ENCODE results near the gene RPL3. TPM values are rescaled to one million over a fixed set of nuclear protein-coding genes. Genes with fewer than 3 reads are reported as not detected.

Gene RPL3
- total and polyA plus RNA-seq, 2 experiments from 2014 or later = 1,044 to 2,461 TPM

DNA sequence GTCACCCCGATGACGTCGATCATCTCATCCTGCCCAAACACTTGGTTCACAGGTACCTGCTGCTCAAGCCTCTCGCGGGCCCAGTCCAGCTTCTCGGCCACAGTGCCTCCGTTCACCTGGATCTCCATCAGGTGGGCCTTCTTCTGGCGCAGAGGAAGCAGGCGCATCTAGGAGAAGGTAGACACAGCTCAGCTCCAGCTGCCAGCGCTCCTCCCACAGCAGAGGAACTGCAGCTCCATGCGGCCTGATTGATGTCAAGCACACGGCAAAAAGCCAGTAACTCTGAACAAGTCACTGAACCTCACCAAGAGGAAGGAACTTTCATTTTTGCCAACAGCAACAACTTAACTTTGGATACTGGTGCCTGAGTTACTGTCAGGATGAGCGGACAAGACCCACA lies 4.0 kb downstream of the RPL3 start:
- peaks cover 53% of the 10 kb centered on the region for H3K79me2 ChIP-seq
- H2AFZ ChIP-seq = no peak overlapping the region
- TF ChIP-seq, protein P1, sequence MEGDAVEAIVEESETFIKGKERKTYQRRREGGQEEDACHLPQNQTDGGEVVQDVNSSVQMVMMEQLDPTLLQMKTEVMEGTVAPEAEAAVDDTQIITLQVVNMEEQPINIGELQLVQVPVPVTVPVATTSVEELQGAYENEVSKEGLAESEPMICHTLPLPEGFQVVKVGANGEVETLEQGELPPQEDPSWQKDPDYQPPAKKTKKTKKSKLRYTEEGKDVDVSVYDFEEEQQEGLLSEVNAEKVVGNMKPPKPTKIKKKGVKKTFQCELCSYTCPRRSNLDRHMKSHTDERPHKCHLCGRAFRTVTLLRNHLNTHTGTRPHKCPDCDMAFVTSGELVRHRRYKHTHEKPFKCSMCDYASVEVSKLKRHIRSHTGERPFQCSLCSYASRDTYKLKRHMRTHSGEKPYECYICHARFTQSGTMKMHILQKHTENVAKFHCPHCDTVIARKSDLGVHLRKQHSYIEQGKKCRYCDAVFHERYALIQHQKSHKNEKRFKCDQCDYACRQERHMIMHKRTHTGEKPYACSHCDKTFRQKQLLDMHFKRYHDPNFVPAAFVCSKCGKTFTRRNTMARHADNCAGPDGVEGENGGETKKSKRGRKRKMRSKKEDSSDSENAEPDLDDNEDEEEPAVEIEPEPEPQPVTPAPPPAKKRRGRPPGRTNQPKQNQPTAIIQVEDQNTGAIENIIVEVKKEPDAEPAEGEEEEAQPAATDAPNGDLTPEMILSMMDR (IDR thresholded peaks at IDR 0.05; ENCODE audit: poor library complexity) = no peak
- TF ChIP-seq EZH2 (IDR thresholded peaks at IDR 0.05; ENCODE audit: borderline replicate concordance) = no peak
- TF ChIP-seq EZH2phosphoT487 (IDR thresholded peaks at IDR 0.05; ENCODE audit: low read depth, severe bottlenecking, unreplicated experiment) = no peak
- no peak for DNase-seq (ENCODE audit: low spot score)
- peaks cover 31% of the 10 kb centered on the region for H3K4me1 ChIP-seq (ENCODE audit: insufficient read depth)
- H3K27me3 ChIP-seq = no peaks in the 10 kb centered on the region
- WGBS (ENCODE audit: low lambda C conversion rate, missing lambda C conversion rate) = 90% methylated on average over 13 of the region's 13 CpGs
- H3K27ac ChIP-seq = peak overlapping the region; percentile 33
- peaks cover 79% of the 10 kb centered on the region for H4K20me1 ChIP-seq (ENCODE audit: insufficient read depth, poor library complexity, severe bottlenecking)
- H3K9me3 ChIP-seq (ENCODE audit: low read depth) = no peaks in the 10 kb centered on the region
- no peaks in the 10 kb centered on the region for H3K36me3 ChIP-seq (replicated peaks; ENCODE audit: insufficient read depth, low read depth)
- H3K9me2 ChIP-seq (replicated peaks; ENCODE audit: insufficient read depth) = no peaks in the 10 kb centered on the region
- no peak overlapping the region for H3K4me3 ChIP-seq
- H3K4me2 ChIP-seq = peak overlapping the region; percentile 98

DNA sequence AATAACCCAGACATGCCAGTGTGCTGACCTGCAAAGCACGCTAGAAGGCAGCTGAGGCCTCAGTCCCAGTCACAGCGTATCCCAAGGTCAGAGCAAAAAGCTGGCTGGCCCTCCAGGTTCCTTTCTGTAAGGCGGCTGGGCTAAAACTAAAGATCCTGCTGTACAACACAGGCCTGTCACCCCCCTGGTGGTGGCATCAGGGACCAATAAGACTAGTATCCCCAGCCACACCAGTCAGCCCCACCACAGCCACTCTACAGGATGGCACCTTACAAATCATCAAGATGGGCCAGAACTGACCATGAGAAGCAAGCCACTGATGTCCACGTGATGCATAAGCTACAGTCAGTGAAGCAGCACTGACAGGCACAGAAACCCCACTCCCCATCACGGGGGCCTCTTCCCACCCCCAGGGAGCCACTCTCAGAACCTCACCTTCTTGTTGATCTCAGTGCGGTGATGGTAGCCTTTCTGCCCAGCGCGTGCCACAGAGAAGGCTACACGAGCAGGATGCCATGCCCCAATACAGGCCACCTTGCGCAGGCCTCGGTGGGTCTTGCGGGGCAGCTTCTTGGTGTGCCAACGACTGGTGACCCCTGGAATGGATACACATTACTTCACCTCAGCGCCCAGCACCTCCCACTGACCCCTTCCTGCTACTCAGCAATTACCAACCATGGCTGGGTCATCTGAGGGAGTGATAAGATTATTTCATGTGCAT lies 5.0 kb downstream of the RPL3 start:
- no peak for DNase-seq (ENCODE audit: low spot score)
- TF ChIP-seq EZH2 (IDR thresholded peaks at IDR 0.05; ENCODE audit: borderline replicate concordance) (no peak), EZH2phosphoT487 (IDR thresholded peaks at IDR 0.05; ENCODE audit: low read depth, severe bottlenecking, unreplicated experiment) (no peak)
- TF ChIP-seq, protein P1 (IDR thresholded peaks at IDR 0.05; ENCODE audit: poor library complexity) = no peak
- Histone ChIP-seq H3K79me2 (peaks cover 53% of the 10 kb centered on the region), H3K36me3 (replicated peaks; ENCODE audit: insufficient read depth, low read depth) (no peaks in the 10 kb centered on the region), H3K27ac (no peak overlapping the region), H2AFZ (no peak overlapping the region), H3K27me3 (no peaks in the 10 kb centered on the region), H3K4me2 (peak overlapping the region; percentile 98), H4K20me1 (ENCODE audit: insufficient read depth, poor library complexity, severe bottlenecking) (peaks cover 79% of the 10 kb centered on the region), H3K9me3 (ENCODE audit: low read depth) (no peaks in the 10 kb centered on the region), H3K9me2 (replicated peaks; ENCODE audit: insufficient read depth) (no peaks in the 10 kb centered on the region), H3K4me3 (no peak overlapping the region), H3K4me1 (ENCODE audit: insufficient read depth) (peaks cover 31% of the 10 kb centered on the region)
- 88% methylated on average over 14 of the region's 14 CpGs for whole genome bisulfite sequencing (ENCODE audit: low lambda C conversion rate, missing lambda C conversion rate)

DNA sequence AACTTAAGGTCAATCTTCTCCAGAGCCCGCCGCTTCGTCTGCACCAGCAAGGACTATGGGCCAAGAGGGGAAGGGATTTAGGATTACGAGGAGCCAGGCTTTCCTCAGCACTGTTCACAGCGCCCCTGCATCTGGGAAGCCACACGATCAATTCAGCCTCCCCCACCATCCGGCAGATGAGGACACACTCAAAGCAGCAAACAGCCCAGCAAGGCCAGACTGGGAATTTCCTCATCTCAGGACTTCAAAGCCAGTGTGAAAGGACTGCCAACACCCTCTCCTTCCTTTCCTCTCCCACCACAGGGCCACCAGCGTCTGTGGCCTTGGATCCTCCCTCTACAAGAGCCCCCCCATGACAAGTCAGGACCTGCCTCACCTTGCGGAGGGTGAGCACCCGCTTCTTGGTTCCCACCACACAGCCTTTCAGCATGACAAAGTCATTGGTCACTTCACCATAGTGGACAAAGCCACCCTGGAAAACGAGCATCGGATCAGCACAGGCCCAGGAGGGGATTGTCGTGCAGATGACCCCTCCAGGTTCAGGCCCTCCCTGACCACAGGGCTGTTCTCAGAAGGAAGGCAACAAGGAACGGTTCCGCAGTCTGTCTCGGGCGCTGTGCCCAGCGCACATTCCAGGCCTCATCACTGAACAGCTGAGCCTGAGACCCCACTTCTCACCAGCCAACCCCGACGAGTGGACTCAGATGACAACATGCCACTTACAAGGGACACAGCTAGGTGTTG lies 6.0 kb downstream of the RPL3 start:
- Histone ChIP-seq H3K4me1 (ENCODE audit: insufficient read depth) (peaks cover 31% of the 10 kb centered on the region), H3K27me3 (no peaks in the 10 kb centered on the region), H3K4me3 (no peak overlapping the region), H3K9me3 (ENCODE audit: low read depth) (no peaks in the 10 kb centered on the region), H3K4me2 (no peak overlapping the region), H3K27ac (no peak overlapping the region), H4K20me1 (ENCODE audit: insufficient read depth, poor library complexity, severe bottlenecking) (peaks cover 73% of the 10 kb centered on the region), H3K9me2 (replicated peaks; ENCODE audit: insufficient read depth) (no peaks in the 10 kb centered on the region), H3K79me2 (peaks cover 44% of the 10 kb centered on the region), H3K36me3 (replicated peaks; ENCODE audit: insufficient read depth, low read depth) (no peaks in the 10 kb centered on the region), H2AFZ (no peak overlapping the region)
- WGBS (ENCODE audit: low lambda C conversion rate, missing lambda C conversion rate) = 95% methylated on average over 20 of the region's 20 CpGs
- no peak for DNase-seq (ENCODE audit: low spot score)
- no peak for TF ChIP-seq EZH2phosphoT487 (IDR thresholded peaks at IDR 0.05; ENCODE audit: low read depth, severe bottlenecking, unreplicated experiment)
- no peak for TF ChIP-seq EZH2 (IDR thresholded peaks at IDR 0.05; ENCODE audit: borderline replicate concordance)
- TF ChIP-seq, protein P1 (IDR thresholded peaks at IDR 0.05; ENCODE audit: poor library complexity) = no peak
